Fibroblast of skin of left quadriceps (primary cell): ENCODE data around the gene SATB1.
"Not testable (repeated sequence)": the region's sequence is repeated elsewhere in the genome, so short reads cannot be mapped to it uniquely, and the experiment has no call there.

Experiments
- DNase-seq, 2 experiments: peaks; one replicate each; pipeline ENCODE4 v3.0.0-alpha.2; 2013; ENCODE audit warnings: low read depth in 2 of 2

The SATB1 gene

GRCh38 chr3:18424729-18425640 is at the start of gene SATB1:
Gene SATB1, minus strand, starts transcription at chr3:18425339. Its CDS starts 4,372 bp downstream, at chr3:18420967.
- peak; percentile 28 to 39 for DNase-seq

DNA sequence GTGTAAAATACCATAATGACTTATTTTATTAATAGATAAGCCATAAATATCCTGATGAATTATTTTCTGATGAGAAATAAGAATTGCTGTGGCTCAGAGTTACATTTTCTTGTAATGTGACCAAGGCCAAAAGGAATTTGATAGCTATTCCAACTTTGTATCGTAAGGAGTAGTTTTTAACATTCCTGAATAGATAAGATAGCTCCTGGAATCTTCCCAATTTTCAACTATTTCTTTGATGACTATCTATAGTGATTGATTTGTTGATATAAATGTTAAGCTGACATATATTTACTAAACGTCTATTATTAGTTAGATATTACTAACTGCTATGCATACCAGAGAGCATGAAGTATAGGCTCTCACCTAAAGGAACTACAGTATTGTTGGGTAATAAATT is 49.1 kb upstream of the SATB1 start:
- DNase-seq, result no peak

GRCh38 chr3:18469775-18470174 is 44.6 kb upstream of the SATB1 start:
- DNase-seq, result no peak

DNA sequence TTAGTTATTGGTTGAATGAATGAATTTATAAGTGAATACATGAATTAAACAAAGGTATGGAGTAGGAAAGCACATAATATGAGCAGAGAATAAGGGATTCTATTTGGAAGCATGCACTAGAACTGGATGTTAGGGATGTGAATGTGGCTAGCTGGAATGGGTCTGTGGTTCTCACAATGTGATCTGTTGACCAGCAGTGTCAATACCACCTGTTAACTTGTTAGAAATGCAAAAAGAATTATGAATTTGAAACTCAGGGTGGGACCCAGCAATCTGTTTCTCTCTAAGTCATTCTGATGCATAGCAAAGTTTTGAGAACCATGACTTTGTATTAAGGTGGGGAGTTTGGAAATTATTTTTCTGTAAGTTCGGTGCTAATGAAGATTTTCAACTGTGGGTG is 41.0 kb upstream of the SATB1 start:
- no peak for DNase-seq

- DNase-seq, result no peak
Observed at GRCh38 chr3:18454766-18455165, 29.6 kb upstream of the SATB1 start.

DNA sequence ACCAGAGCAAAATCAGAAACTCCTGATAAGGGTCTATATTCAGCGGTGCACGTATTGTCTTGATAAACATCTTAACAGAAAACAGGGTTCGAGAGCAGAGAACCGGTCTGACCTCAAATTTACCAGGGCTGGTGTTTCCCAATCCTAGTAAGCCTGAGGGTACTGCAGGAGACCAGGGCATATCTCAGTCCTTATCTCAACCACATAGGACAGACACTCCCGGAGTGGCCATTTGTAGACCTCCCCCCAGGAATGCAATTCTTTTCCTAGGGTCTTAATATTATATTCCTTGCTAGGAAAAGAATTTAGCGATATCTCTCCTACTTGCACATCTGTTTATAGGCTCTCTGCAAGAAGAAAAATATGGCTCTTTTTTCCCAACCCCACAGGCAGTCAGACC is 24.5 kb upstream of the SATB1 start:
- DNase-seq, result not testable (repeated sequence)

DNA sequence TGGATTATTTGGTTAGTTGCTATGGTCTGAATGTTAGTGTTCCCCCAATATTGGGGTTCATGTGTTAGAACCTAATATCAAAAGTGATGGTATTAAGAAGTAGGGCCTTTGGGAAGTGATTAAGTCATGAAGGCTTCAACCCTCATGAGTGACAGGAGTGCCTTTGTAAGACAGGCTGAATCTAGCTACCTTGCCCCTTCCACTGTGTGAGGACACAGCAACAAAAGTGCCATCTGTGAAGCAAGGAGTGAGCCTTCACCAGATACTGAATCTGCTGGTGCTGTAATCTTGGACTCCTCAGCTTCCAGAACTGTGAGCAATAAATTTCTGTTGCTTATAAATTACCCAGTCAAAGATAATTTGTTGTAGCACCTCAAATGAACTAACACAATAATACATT is 22.6 kb upstream of the SATB1 start:
- no peak for DNase-seq

GRCh38 chr3:18446149-18446825 is 21.1 kb upstream of the SATB1 start:
- no peak for DNase-seq

GRCh38 chr3:18445401-18446148 is 20.4 kb upstream of the SATB1 start:
- DNase-seq, result no peak

- peak in 1 of 2 experiments; percentile 28 for DNase-seq
Observed at GRCh38 chr3:18444595-18445400, 19.7 kb upstream of the SATB1 start.

- no peak for DNase-seq
Observed at GRCh38 chr3:18443665-18444594, 18.8 kb upstream of the SATB1 start.

DNA sequence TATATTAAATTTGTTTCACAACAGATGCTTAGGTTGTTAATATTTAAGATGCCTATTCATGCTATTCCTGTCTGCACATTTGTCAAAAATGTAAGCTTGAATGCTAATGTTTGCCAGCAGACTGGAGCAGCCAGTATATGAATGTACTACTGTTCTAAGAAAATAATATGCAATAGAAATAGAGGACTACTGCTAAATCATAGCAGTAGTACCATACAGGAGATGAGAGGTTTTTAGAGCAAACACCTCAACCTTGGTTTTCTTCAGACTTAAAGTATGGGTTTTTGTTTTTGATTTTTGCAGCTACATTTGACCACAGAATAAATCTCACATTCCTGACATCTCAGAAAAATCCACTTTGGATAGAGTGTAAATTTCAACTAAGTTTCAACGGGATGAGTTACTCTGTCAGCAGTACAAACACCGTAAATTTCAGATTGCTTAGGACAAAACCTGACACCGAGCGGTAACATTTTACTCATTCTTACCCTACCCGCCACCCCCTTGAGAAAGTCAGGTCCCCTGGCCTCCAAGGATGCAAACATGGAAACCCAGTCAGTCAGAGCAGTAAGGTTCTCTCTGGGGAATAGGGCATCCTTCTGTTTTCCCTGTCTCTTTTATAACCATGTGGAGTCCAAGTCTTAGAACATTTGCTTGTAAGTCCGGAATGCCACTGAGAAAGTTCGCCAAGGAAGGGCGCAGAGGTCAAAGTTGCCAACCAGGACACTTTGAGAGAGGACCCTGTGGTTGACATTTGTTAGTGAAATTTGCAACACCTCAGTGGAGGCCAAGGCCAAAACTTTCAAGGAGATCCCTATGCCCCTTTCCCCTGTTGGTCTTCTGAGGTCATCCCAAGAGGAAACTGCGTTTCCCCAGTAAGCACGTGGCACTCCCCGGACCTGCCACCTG is 17.9 kb upstream of the SATB1 start:
- no peak for DNase-seq

DNA sequence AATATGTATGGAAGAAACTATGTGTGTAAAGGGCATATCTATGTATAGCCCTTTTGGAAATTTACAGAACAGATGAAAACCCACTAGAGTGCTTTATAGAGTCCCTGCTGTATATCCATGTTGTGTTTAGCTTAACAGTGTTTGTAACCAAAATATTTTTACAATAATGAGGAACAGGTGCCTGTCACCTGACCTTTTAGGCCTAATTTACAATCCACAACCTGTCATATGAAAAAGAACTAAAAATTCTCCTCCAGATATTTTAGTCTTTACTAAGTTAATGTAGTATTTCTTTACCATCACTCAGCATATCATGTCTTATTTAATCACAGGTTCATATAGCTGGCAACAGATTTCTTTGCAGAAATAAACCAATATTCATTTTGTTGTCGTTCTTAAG is 16.4 kb upstream of the SATB1 start:
- no peak for DNase-seq

DNA sequence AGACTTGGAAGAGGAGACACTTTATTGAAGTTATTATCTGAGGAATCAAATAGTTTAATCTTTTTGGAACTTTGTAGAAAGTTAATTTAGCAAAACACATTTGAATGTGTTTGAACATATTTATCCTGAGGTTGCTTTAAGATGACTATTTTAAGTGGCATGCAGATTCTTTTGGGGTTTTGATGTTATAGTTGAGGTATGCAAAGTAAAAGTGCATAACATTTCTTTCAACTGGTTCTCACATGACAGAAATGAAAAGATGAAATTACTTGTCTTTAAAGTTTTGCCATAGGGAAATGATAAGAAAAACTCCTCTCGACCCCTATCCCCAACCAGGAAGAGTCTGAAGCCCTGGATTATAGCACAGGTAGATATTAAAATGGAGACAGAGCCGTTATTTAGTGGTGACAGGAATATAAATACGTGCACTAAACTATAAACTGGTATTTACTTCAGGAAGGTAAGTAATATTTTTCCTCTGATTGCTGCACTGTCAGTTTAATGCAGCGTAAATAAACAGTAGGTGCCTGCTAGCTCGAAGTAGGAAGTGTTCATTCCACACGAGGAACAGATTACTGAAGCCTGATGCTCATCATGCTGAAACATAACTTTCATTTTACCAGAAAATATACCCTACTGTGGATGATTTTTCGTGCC is 15.1 kb upstream of the SATB1 start:
- DNase-seq, result no peak

DNA sequence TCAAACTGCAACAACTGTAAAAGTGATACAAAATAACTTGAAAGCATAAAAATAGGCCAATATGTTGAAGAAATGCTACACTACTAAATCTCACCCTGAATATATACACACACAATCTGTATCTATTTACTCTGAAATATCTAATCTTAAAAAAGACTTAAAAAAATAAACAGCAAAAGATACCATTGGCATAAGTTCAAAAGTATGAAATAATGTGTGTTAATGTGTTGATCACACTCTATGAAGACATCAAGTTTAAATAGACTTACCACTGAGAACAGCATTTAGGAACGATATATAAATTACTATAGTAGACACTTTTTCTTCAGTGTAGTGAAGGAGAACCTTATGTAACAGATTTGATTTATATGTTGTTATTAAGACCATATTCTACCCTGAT is 14.1 kb upstream of the SATB1 start:
- no peak for DNase-seq

DNA sequence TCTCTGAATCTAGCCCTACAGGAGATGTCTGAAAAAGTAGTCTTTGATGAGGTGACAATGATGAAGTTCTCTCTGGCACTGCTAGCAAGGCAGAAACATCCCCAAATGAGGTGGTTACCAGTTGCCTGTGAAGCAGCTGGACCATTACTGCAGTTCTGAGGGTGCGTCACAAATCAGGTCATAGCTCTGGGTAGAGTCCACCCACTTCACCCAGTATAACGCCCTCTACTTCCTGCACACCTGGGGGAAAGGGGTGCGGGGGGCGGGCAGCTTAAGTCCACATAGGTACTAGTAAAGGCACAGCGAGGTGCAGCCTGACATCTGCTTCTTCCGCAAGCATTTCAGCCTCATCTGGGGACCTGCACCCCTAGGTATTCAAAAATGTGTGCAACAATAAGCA is 13.4 kb upstream of the SATB1 start:
- no peak for DNase-seq

- no peak for DNase-seq
Observed at GRCh38 chr3:18436213-18436612, 11.1 kb upstream of the SATB1 start.

DNA sequence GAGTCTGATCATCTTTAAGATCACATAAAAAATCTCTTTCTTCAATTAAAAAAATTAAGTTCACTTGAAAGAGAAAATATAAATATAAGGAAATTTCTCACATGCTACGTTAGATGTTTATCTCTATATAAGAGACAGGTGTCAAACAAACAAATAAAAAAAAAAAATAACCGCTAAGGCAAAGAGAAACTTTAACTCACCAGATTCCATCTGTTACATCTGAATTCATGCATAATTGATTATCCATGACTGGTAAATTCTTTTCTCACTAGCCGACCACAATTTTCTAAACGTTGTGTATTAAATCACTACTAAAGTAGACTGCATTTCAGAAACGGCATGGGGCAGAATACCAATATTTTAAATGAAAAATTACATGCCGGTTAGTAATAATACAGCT is 9.6 kb upstream of the SATB1 start:
- DNase-seq, result no peak

DNA sequence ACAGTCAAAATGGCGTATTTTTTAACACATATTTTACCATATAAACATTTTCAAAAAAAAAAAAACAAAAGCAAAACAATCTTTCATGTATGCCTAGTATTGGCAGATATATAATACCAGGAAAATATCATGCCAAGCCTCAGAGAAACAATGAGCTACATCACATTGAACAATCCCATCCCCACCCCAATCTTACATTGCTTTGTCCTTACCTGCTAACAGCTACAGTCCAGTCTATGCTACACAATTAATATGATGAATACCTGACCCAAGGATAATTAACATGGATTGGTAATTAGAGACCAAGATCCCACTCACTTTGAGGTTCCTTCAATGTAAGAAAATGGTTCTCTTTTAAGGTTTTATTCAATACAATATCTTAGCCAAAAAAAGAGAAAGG is 7.6 kb upstream of the SATB1 start:
- no peak for DNase-seq
